HCEC 1CT (cell line): ENCODE results near the gene PGLYRP3.

Source experiments
- DNase-seq: peaks from one replicate; pipeline ENCODE4 v3.0.0-alpha.2; 2017

Gene PGLYRP3

DNA sequence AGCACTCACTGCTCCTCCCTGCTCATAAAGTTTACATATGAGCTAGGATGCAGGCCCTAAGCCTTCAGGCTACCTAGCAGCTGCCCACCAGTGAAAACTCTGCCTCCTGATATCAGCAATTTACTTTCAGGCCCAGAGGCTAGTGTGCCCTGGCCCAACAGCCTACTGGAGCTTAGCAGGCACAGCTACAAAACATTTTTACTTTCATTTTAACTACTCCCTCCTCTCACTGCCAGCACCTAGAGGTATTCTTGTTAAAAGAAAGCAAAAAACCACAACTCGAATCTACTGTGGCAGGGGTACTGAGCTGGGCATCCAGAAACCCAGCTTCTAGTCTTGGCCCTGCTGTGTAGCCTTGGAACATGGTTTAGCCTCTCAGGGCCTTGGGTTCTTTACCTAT lies 59.1 kb downstream of the PGLYRP3 start:
- DNase-seq = no peak

DNA sequence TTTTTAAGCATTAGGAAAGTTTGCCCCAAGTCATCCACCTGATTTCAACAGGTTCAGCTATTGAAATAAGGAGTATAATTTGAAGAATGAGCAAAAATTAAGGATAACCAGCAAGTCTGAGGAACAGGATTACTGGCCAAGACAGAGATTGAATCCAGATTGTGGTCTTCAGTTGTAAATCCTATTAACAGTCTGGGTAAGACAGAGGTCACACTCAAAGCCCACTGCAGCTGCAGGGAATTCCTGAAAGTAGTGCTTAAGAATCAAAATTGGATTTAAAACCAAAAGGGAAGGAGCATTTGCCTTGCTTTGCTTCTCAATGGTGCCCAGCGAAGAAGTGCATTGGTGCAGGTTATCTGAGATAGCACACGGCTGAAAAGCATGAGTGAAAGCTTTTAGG lies 59.7 kb downstream of the PGLYRP3 start:
- no peak for DNase-seq

DNA sequence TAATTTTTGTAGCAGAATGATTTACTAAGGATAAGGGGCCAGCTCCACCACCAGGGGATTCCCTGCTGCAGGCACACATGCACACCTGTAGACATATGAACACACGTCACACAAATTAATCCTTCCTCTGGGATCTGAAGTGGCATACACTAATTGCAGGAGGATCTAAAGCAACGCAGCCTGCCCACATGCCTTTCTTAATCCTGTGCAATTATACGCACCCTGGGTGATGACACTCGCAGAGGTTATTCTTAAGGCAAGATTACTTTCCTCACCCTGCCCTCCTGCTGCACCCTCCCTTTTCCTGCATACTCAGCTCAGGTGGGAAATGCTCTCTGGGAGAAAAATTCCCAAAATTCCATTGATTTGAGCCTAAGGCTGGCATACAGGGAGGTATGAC lies 60.8 kb downstream of the PGLYRP3 start:
- DNase-seq = no peak

DNA sequence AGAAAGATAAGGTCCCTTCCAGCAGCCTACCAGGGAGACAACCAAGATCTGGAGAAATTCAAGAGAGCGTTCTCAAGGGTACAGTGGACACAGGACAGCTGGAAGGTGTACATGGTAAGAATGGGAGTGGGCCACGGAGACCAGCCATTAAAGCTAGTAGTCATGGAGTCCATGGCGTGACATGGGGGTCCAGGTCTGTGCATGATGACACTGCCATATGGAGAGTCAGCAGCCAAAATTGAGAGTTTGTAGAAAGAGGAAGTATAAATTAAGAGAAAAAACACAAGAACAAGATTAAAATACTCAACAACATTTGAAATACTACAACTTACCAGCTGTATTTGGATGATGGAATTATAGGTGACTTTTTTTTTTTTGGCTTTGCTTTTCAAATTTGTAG lies 61.2 kb downstream of the PGLYRP3 start:
- DNase-seq = no peak

DNA sequence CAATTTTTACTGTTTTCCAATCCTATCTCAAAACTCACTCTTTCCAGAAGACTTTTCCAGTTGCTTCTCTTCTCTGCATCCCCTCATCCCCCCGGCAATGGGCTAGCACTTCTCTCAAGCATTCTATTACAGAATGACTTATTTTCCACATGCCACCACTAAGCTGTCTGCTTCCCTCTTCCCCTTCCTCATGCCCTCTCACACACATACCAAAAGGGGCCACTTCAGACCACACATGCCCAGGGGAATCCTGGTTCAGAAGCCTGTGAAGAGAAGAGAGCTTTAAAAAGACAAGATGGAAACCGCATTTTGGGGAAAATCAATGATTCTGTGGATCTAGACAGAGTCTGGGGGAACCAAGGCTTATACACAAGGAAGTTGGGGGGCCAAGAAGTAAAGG lies 61.7 kb downstream of the PGLYRP3 start:
- no peak for DNase-seq

DNA sequence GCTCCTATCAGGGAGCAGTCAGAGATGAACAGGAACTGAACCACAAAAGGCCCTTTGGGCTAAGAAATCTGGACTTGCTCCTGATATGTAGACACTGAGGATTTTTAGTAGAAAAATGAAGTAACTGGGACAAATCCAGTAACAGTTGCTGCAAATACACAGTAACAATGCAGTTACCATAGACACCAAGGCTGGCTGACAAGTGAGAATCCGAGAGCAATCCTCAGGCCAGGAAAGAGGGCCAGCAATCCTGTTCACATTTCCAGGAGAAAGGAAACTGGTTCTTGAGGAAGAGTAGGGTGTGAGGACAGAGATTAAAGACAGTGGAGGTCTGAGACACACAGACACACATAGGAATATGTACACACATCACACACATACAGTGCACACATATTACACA lies 62.6 kb downstream of the PGLYRP3 start:
- DNase-seq = no peak

DNA sequence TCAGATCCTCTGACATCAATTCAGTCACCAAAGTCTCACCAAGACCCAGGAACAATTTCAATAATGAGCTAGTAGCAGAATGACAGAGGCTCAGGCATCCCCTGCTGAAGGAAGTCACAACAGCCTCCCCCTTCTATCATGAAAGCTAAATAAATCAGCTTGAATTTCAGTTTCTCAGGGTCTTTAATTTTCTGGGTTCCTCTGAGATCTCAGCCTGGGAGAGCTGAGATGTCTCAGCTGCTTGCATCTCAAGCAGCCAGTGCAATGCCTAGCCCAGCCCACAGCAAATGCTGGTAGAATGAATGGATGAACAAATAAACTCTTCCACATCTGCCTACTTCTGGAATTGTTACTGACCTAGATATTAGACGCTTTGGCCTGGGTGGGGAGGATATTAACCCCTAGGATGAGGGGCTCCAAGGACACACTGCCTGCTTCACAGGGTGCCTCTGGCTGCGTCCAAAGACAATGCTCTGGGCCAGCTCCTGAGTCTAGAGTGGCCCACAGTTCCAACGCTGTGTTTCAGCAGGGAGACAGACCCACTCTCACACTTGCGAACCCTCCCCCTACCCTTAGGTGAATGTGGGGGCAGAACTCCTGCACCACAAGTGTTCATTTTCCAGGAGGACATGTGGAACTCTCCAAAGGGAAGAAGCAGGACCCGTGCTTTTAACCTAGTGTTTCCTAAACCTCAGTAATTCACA lies 64.4 kb downstream of the PGLYRP3 start:
- DNase-seq = no peak
